Fibroblast of skin of abdomen (primary cell): ENCODE measurements around the gene ZFHX2.

ENCODE experiments used
- DNase-seq: peaks from one replicate; pipeline ENCODE4 v3.0.0-alpha.2; 2013

ZFHX2 gene

DNA sequence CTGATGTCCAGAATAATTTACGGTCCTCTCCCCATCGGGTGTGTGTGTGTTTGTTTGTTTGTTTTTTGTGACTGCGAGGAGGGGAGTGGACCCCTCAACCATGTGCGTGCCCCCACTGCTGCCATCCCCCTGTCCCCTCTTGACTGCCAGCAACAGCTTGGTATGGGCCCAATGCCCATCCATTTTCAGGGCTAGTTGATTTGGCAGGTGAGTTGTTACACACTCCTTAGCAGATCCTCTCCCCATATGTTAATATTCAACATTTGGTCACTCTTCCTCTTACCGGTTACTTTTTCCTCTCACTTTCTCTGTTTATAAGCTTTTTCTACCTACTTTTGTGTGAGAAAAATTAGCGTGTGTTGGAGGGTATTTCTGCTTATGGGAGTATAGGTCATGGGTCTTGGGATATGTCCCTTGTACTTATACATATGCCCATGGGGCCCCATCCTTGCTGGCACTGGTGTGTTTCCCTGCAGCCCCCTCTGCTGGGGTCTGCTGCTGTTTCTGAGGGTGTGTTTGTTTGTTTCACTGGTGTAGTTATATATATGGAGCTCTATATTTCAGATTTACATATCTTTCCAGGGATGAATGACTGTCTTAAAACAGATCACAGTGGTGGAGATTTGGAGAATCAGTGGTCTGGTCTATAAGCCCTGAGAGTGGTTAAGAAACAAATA is 33.8 kb downstream of the ZFHX2 start:
- DNase-seq = no peak

DNA sequence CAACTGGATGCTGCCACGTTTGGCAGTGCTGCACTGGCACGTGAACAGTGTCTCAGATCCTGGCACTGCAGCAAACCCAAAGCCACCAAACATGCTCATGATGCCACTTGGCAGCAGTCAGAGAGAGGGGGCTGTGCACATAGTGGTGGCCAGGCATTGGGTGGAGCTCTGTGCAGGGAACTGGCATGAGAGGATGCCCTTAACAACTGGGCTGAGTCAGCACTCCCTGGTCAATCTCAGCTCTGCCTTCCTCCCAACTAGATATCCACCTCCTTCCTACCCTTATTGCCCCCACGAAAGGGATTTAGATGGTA is 37.0 kb downstream of the ZFHX2 start:
- DNase-seq = no peak

DNA sequence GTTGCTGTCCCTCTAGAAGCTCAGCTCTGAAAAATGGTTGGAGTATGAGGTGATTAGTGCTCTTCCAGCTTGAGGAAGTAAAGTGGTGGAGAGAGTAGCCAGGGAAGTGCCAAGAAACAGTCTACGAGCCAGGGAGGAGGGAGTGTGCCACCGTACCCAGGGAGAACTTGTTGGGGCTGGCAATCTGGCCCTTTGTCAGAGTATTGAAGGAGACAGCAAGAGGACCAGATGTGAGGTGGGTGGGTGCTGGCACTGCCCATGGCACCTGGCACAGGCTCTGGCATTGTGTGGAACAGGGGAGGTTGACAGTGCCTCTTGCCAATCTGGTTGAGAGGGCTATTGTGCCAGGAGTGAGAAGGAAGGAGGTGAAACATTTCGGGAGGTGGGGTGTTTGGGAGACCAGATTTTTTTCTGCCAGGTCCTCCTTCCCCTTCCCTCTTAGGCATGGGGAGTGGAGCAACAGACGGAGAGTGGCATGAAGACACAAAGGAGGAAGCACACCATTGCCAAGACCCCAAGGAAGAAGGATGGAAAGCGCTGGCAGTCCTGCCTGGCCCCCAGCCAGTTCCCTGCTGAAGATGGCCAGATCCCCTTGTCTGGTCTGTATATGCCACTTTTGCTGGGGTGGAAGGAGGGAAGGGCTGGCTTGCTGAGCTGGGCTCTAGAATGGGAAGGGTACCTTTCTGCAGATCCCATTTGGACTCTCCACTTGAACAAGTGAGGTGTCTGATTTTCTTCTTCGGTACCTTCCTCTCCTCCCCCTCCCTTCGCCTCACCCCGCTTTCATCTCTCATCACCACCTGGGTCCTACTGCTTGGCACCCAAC is 37.5 kb downstream of the ZFHX2 start:
- DNase-seq = no peak

DNA sequence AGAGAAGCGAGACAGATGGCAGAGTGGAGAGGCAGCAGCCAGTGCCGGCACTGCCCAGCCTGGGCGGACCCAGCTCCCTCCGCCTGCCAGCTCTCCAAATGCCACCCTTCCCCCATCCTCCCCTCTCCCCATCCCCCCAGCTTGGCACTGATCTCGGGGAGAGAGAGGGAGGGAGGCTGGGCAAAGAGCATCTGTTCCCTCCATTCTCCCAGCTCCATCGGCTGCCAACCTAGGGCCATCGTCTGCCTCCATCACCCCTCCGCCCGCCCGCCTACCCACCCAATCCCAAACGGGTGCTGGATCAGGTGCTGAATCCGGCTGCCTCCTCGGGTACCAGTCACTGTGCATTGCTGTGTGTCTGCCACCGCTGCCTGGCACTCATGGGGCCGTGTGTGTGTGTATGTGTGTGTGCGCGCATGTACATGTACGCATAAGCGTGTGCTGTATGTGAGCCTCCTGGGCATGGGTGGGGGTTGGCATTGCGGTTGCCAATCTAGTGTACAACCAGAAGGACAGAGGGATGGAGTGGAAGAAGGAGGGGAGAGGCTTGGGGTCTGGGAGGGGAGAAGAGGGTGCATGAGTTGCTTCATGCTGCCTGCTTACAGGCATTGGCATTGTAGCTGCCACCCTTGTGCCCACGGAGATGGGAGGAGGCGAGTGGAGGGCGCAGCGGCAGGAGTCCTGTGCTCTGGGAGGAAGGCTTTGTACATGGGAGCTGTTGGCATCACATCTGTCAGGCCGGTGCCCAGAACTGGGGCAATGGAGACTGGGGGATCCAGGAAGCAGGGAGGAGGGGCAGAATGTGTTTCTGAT is 38.4 kb downstream of the ZFHX2 start:
- no peak for DNase-seq

DNA sequence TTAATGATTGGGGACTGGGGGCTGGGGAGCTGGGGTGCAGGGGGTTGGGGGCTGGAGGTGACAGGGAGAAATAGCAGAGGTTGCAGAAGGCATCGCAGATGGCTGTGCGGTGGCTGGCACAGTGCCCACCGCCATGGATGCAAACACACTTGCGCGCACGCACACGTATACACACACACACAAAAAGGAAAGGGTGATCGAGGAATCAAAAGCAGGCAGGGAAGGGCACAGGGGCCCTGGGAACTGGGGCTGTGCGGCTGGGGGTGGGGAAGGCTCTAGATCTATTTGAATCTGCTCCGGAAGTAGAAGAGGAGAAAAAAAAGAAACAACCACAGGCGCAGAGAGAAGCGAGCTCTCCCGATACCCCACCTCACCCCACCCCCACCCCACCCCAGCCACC is 39.4 kb downstream of the ZFHX2 start:
- no peak for DNase-seq

DNA sequence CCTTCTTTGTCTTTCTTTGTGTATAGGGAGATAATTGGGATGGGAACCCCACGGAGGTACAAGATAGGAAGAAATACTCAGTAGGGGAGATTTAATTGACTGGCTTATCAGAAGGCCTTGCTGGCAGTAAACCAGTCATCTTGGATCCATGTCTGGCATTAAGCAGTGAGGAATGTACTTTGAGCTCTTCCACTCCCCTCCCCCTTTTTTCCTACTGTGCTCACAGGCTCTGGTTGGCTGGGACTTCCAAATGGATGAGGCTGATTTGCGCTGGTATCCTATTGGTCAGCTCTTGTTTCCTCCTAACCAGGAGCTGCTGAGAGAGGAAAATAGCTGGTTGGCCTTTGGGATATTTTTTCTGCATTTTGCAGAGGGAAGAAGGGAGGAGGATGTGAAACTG is 57.3 kb downstream of the ZFHX2 start:
- peak; percentile 41 for DNase-seq

DNA sequence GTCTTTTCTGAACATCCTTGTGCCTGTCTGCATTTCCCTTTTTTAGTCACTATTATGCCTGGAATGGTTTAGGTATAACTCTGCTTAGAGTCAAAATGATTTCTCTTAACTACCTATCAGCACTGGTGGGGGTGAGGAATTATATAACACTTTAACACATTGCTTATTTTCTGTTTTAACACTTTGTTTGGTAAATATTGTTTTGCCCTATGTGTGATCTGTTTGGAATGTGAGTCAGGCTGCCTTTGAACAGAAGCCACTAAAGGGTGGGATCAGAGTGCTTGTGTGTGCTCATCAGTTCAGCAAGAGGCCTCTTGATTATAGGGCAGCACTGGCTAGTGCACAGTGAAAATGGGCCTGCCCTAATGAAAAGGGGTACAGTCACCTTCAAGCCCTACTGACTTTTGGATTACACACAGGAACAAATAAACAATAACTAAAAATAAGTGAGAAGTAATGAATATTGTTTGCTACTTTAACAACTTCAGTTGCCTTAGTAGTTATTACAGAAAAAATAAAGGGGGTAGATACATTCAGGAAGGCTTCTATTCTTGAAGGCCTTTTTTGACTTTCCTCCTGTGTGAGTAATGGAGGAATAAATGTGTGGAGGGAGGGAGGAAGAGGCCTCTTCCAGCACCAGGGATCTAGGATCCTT is 58.8 kb downstream of the ZFHX2 start:
- DNase-seq = no peak

DNA sequence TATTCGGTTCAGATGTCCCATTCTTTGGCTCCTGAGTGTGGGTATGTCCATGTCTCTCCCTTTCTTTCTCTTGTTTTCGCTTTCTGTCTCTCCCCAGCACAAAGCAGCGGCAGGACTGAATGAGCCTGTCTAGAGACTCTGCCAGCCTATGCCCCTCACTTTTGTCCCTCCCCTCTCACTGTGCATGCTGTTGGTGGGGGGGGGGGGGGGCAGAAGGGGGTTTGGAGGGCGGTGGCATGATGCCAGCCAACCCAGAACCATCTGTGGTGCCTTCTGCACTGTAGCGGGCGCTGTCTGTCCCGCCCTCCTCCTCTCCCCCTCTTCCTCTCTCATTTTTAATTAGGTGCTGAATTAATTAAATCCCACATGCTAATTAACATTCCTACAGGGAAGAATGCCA is 64.3 kb downstream of the ZFHX2 start:
- DNase-seq = no peak

DNA sequence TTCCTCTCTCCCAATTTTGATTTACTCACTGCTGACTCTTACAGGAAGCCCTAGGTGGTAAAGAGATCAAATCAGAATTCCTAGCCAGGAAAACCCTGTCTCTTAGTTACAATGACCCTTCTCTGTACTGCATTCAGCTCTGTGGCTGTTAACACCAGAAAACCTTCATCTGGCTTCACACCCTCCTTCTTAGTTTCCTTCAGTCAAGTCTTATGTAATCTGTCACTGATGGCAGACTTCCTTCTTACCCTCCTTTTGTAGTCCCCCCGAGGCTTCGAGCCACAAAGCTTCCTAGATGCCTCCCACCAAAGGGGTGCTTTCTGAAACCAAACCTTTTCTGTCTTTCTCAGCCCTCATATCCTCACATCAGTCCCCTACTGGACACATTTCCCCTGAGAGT is 65.5 kb downstream of the ZFHX2 start:
- no peak for DNase-seq

DNA sequence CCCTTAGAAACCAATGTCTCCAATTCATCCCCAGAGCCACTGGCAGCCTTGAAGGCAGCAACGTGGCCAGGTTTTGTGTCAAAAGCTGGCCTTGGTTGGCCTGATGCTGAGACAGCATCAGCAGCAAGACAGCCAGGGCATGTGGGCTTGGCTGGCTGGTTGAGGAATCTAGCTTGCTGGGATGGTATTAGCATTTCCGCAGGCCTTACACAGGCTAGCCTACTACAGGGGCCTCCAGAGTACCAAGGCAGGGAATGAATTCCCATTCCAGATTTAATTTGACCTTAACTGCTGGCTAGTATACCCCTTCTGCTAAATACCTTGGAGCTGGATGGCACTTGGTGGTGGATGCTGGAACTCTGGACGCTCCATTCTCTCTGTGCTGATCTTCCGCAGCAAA is 66.2 kb downstream of the ZFHX2 start:
- DNase-seq = no peak

DNA sequence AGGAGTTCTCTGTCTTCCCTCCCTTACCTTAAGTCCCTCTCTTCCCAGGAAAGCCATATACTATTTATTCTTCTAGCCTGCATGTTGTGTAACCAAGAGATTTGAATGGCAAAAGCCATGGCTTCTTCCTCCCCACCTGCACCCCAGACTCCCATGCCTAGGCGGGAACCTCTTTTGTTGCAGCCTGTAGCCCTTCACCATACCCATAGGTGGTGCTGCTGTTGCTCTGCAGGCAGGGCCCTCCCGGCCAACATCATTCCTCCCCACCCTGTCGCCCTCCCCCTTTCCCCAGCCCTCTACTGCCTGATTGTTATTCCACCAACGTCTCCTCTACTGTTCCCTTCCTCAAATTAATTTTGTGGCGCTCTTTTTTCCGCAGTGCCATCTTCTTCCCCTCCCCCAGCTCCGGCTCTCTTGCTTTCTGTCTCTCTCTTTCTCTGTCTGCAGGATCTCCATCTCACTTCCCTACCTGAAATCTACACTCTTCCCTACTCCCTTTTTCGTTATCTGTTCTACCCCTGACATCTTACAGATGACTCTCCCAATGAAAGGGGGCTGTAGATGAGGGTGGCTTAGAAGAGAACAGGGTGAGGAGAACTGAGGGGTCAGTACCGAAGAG is 68.2 kb downstream of the ZFHX2 start:
- peak; percentile 11 for DNase-seq

DNA sequence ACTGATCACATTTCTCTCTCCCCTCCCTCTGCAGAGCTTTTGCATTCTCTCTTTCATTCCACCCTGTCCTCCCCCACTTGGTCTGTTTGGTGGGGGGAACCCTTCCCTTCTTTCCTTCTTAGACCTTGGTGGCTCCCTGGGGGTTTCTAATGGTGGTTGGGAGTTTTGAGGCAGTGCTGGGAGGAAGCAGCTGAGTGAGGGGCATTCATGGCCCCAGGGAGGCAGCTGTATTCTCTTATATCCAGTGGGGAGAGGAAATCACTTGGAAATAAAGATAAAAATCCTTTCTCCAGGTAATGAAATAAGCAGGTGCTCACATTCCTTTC is 68.8 kb downstream of the ZFHX2 start:
- no peak for DNase-seq

DNA sequence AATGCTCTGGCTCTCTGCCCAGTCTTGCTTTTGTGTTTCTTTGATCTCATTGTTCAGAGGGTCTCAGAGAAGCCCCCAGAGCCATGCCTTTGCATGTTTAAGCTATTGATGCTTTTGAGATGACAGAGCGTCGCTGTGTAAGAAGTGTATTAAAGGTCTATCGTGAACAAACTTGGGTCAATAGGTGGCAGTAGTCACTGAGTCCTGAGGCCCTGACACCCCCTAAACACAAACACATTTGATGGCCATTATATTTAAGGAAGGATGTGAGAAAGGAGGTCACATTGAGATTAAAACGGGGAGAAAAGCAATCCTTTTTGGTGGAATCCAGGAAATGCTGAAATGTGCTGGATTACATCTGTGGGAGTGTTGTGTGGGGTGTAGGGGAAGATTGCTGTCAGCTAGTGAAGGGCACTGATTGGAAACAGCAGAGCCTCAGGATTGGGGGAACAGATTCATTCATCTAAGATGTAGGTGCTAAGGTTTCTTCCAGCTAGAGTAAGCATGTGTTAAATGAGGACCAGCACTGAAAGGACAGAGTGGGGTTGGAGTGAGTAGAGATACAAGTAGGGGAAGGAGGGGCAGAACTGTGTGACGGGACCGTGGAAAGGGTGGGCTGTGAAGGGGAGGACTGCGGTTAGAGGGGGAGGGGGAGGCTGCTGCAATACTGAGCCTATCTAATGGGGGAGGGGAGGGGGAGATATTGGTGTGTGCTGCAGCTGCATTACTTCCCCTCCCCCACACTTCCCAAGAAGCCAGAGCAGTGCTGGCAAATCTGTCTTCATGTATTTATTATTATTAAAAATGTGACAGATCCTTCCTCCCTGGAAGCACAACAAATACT is 69.4 kb downstream of the ZFHX2 start:
- no peak for DNase-seq

DNA sequence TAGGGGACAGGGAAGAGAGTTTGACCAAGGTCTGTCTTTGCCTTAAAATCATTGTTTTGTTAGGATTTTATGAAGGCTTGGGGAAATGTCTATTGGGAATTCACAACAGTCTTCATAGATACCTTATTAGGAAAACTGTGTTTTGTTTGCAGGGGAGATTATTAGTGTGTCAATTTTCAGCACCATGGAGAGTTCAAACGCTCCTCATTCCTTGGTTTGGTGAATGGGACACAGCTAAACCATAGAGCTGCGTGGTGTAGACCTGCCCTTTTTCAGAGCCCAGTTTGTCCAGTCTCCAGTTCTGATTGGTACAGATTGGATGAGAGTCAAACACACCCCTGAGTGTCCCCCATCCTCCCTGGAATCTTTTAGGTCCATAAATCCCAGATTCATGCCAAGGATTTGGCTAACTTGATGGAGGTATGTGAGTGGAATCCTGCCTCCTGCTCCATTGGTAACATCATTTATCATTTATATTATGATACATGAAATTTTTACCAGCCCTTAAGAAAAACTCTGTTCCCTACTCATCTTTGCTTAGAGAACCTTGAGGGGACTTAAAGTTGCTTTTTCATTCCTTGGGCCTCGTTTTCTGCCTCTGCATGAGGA is 70.1 kb downstream of the ZFHX2 start:
- DNase-seq = peak; percentile 20

DNA sequence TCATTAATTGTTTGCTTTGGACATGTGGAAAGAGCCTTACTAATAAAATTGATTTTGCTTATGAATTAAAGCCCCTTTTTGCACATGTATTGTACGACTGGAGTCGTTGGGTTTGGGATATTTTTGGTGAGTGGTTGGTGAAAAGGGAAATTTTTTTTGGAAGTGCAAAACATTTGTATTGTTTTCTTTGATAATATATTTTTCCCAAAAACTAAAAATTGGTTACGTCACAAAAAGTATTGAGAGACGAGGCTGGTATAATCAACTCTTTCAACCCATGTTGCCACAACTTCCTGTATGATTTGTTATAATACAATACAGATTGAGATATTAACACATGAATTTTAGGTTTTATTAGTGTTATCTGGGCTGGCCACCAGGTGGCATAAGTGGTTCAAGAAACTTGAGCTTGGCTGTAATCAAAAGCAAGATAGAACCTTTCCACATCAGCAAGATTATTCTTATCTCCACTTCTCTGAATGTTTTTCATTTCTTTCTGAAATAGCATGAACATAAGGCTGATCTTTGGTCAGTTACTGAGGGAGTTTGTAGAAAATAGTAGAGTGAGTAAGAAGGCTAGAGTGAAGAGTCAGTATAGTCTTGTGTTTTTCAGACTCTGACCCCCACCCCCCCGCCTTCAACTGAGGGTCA is 73.3 kb downstream of the ZFHX2 start:
- DNase-seq = peak; percentile 51

DNA sequence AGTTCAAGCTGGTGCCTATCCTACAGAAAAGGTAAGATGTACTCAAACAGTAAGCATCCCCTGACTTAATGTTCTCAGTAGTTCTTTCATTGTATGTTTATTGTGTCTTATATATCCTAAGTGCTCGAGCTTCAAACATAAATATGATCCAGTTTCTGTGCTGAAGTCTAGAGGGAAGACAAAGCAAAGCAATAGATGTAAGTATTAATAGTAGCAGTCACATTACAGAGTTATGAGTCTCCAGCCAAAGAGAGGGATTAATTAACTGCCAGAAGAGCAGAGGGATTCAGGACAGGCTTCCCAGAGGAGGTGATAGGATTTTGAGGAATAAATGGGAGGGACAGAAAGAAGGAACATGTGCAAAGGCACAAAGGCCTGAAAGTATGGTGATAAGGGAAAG is 80.6 kb downstream of the ZFHX2 start:
- DNase-seq = no peak
